Measurements from ENCODE around the gene CDH26. TPM values are rescaled to one million over a fixed set of nuclear protein-coding genes. Genes with fewer than 3 reads are reported as not detected.

Gene CDH26
- total and polyA plus RNA-seq, 2 donors (not counting 3 experiments of a cell fraction or from before 2014, with no cell fraction given), result 0.01 TPM; not detected in 1

- H3K27ac ChIP-seq (ENCODE audit: insufficient read depth, low read depth, low read length), result no peak overlapping the region
- FAIRE-seq (no peak), DNase-seq (ENCODE audit: low read depth, low spot score) (no peak)
- H3K9ac ChIP-seq (replicated peaks; ENCODE audit: extremely low read depth, insufficient read depth, low read length), result no peak overlapping the region
- H3K9me1 ChIP-seq (replicated peaks; ENCODE audit: control insufficient read depth, extremely low read depth, insufficient read depth, low read length), result no peaks in the 10 kb centered on the region
- ChIA-PET POLR2A (no interaction called here), CTCF (no interaction called here)
- BruUV-seq (replicated peaks), result no TSS peak
- H3K4me3 ChIP-seq (replicated peaks in 1 of 3; ENCODE audit: insufficient read depth in 1 of 3, low read depth in 1 of 3, low read length in 3 of 3), result no peak overlapping the region
- intact Hi-C loops (cut with micrococcal nuclease), result no loop called here
- H4K20me1 ChIP-seq (replicated peaks; ENCODE audit: control insufficient read depth, extremely low read depth, insufficient read depth, low read length), result no peaks in the 10 kb centered on the region
- H3K4me2 ChIP-seq (ENCODE audit: insufficient read depth, low read length), result no peak overlapping the region
- TF ChIP-seq FOS (IDR thresholded peaks at IDR 0.05; ENCODE audit: borderline replicate concordance, insufficient read depth, low read length), result no peak
- no peak for TF ChIP-seq POLR2A (IDR thresholded peaks at IDR 0.05; ENCODE audit: low read depth, low read length)
- no peak for TF ChIP-seq POLR2AphosphoS5 (IDR thresholded peaks at IDR 0.05; ENCODE audit: insufficient read depth, low read depth, low read length)
- no peak for TF ChIP-seq EZH2 (IDR thresholded peaks at IDR 0.05; ENCODE audit: borderline replicate concordance, low read depth, low read length, severe bottlenecking)
- no peak for TF ChIP-seq JUN (IDR thresholded peaks at IDR 0.05; ENCODE audit: borderline replicate concordance, insufficient read depth, insufficient read length, low read depth)
- TF ChIP-seq MAX (IDR thresholded peaks at IDR 0.05; ENCODE audit: insufficient read depth, insufficient read length), result no peak
- no peak for TF ChIP-seq MYC (IDR thresholded peaks at IDR 0.05; ENCODE audit: low read depth, low read length)
- no peak for TF ChIP-seq CTCF (IDR thresholded peaks at IDR 0.05; ENCODE audit: extremely low read depth in 1 of 2, insufficient read depth in 1 of 2, low read depth in 1 of 2, low read length in 2 of 2)
- no peak for TF ChIP-seq GATA2 (IDR thresholded peaks at IDR 0.05; ENCODE audit: insufficient read depth, insufficient read length, low read depth, low read length)
- no peaks in the 10 kb centered on the region for H3K9me3 ChIP-seq (replicated peaks; ENCODE audit: control insufficient read depth, insufficient read depth, low read length)
- dilution Hi-C loops (cut with MboI; ENCODE audit: extremely low pct_ligation_motif_present, low sequenced_read_pairs), result no loop called here
- H2AFZ ChIP-seq (ENCODE audit: low read depth, low read length), result no peak overlapping the region
- no peaks in the 10 kb centered on the region for H3K4me1 ChIP-seq (ENCODE audit: control insufficient read depth, extremely low read depth, insufficient read depth, low read length)
- no peaks in the 10 kb centered on the region for H3K27me3 ChIP-seq (ENCODE audit: control insufficient read depth in 2 of 2, insufficient read depth in 2 of 2, low read length in 2 of 2)
- H3K36me3 ChIP-seq (ENCODE audit: control insufficient read depth in 2 of 2, extremely low read depth in 1 of 2, insufficient read depth in 2 of 2, low read length in 2 of 2), result no peaks in the 10 kb centered on the region
- no peaks in the 10 kb centered on the region for H3K79me2 ChIP-seq (ENCODE audit: control insufficient read depth, insufficient read depth, low read length)
Observed at GRCh38 chr20:60053125-60053817, 95.0 kb downstream of the CDH26 start.

All from endothelial cell of umbilical vein (primary cell).